HCT116 (cell line): ENCODE results near the gene GBGT1.
"Not testable (repeated sequence)": the region's sequence is repeated elsewhere in the genome, so short reads cannot be mapped to it uniquely, and the experiment has no call there.

ENCODE experiments used
- CBX3 ChIP-seq: IDR thresholded peaks from 2 replicates; pipeline ENCODE4 v1.6.1; 2012; ENCODE audit warnings: low read depth
- CTCF ChIP-seq, 3 experiments: fragments of 200-600 bp in 1 of 3; sonication (generic) in 1 of 3; IDR thresholded peaks in 2 of 3; conservative IDR thresholded peaks in 1 of 3; 2 replicates each; pipeline ENCODE4 v1.5.1; 2012 to 2017; ENCODE audit warnings: low read depth in 2 of 3, low read length in 2 of 3, antibody characterized with exemption in 1 of 3, borderline replicate concordance in 1 of 3, control low read depth in 1 of 3, mild to moderate bottlenecking in 1 of 3, mixed read lengths in 1 of 3, mixed run types in 1 of 3, moderate library complexity in 1 of 3; ENCODE audit not compliant: insufficient read depth in 1 of 3
- POLR2A ChIP-seq: IDR thresholded peaks from 2 replicates; pipeline ENCODE4 v1.7.0; 2011; ENCODE audit warnings: borderline replicate concordance; ENCODE audit not compliant: insufficient read depth, insufficient read length; ENCODE audit errors: extremely low read depth
- POLR2AphosphoS5 ChIP-seq: IDR thresholded peaks from 2 replicates; pipeline ENCODE4 v1.6.1; 2011; ENCODE audit warnings: mild to moderate bottlenecking, low read depth, low read length, moderate library complexity
- REST ChIP-seq: IDR thresholded peaks from 2 replicates; pipeline ENCODE4 v1.6.1; 2012; ENCODE audit warnings: low read depth
- SIN3A ChIP-seq: IDR thresholded peaks from 2 replicates; pipeline ENCODE4 v1.6.1; 2012; ENCODE audit warnings: low read depth

DNA sequence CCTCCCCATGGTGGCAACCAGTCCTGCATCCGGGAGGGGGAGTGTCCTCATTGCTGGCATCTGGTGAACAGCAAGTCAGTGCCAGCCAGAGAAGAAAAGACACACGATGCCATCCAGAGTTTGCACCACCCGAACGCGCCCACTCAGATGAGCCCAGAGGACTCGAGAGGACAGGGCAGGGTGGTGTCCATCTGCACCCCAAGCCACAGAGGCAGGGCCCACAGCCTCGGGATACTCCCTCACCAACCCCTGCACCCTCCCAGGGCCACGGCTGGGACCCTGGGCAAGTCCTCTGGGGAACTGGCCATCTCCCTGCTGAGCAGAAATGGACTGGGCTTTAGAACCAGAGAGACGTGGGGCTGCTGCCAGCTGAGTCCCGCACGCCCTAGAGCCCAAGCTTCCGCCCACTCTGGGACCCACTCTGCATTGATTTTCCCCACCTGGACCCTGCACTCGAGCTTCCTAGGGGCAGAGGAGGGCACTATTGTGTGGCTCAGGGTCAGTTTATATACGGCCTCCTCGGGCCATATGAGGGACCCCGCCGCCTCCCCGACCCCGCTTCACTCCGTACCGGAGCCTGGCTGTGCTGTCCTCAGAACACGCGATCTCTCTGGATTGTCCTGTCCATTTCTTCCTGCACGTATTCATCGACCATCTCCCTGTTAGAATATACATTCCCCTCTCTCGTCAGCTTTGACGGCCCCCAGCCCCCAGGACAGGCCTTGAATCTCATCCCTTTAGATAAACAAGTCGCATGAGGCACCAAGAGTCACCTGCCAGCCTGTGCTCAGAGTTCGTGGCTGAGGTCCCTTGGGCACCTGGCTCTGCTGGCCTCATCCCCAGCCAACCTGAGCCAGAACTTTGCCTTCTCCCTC lies 45.9 kb upstream of the GBGT1 start:
- not testable (repeated sequence) for TF ChIP-seq REST; POLR2A; POLR2AphosphoS5; SIN3A; CTCF (IDR thresholded peaks at IDR 0.05 in 2 of 3, conservative IDR thresholded peaks at IDR 0.05 in 1 of 3; ENCODE audit: borderline replicate concordance in 1 of 3, insufficient read depth in 1 of 3, low read depth in 2 of 3, low read length in 2 of 3); CBX3
